Breast epithelium (tissue), 3 donors: ENCODE data around the gene CCL19.

Experiments
- POLR2A ChIP-seq: fragments of 450-650 bp; IDR thresholded peaks from one replicate; pipeline ENCODE4 v1.6.1; 2016; ENCODE audit warnings: antibody characterized with exemption, mild to moderate bottlenecking, moderate library complexity
- TF ChIP-seq, protein P1 (sequence below), 3 donors: fragments of 450-650 bp; IDR thresholded peaks; one replicate each; pipeline ENCODE4 v1.5.1; 2016 to 2017; ENCODE audit warnings: antibody characterized with exemption in 3 of 3, mild to moderate bottlenecking in 3 of 3, moderate library complexity in 3 of 3

GRCh38 chr9:34664281-34665066 is 26.6 kb downstream of the CCL19 start:
- TF ChIP-seq, protein P1, sequence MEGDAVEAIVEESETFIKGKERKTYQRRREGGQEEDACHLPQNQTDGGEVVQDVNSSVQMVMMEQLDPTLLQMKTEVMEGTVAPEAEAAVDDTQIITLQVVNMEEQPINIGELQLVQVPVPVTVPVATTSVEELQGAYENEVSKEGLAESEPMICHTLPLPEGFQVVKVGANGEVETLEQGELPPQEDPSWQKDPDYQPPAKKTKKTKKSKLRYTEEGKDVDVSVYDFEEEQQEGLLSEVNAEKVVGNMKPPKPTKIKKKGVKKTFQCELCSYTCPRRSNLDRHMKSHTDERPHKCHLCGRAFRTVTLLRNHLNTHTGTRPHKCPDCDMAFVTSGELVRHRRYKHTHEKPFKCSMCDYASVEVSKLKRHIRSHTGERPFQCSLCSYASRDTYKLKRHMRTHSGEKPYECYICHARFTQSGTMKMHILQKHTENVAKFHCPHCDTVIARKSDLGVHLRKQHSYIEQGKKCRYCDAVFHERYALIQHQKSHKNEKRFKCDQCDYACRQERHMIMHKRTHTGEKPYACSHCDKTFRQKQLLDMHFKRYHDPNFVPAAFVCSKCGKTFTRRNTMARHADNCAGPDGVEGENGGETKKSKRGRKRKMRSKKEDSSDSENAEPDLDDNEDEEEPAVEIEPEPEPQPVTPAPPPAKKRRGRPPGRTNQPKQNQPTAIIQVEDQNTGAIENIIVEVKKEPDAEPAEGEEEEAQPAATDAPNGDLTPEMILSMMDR (IDR thresholded peaks at IDR 0.05): peak; percentile 50 to 72 (median 60)
- no peak for TF ChIP-seq POLR2A
